A673 (cell line): ENCODE results near the gene ATG10. TPM values are rescaled to one million over a fixed set of nuclear protein-coding genes. Genes with fewer than 3 reads are reported as not detected.

Experiments
- BruUV-seq: library from RNA; stranded (reverse); fragments of 400-500 nt; replicated peaks from 2 replicates; lab custom pipeline; 2021; lab: Mats Ljungman, UMichigan
- CTCF ChIA-PET: fragments of 300-600 bp; sonication (Branson Sonifier 250); formaldehyde crosslinking; loops from one replicate; lab custom pipeline; 2022; ENCODE audit warnings: antibody characterized with exemption; lab: Charles Lee
- POLR2A ChIA-PET: fragments of 300-600 bp; sonication (Branson Sonifier 250); formaldehyde crosslinking; loops from one replicate; lab custom pipeline; 2022; ENCODE audit warnings: antibody characterized with exemption; ENCODE audit not compliant: low non-redundant PET; lab: Charles Lee
- DNase-seq: peaks from one replicate; pipeline ENCODE4 v3.0.0-alpha.2; 2015; ENCODE audit warnings: low spot score
- H3K27ac ChIP-seq: fragments of 200-600 bp; sonication (generic); 2 replicates; pipeline ENCODE4 v1.5.1; 2016; ENCODE audit warnings: mixed run types, low read depth, mild to moderate bottlenecking, mixed read lengths, antibody characterized with exemption, low read length; ENCODE audit not compliant: poor library complexity, severe bottlenecking
- H3K27me3 ChIP-seq: fragments of 200-600 bp; sonication (generic); replicated peaks from 2 replicates; pipeline ENCODE4 v1.6.1; 2017; ENCODE audit warnings: mixed run types, low read depth, mild to moderate bottlenecking, mixed read lengths, antibody characterized with exemption, low read length; ENCODE audit not compliant: insufficient read depth, poor library complexity
- H3K36me3 ChIP-seq: fragments of 200-600 bp; sonication (generic); 2 replicates; pipeline ENCODE4 v1.6.1; 2016; ENCODE audit warnings: mixed run types, mild to moderate bottlenecking, mixed read lengths, antibody characterized with exemption, low read length; ENCODE audit not compliant: insufficient read depth, poor library complexity, severe bottlenecking
- H3K4me1 ChIP-seq: fragments of 200-600 bp; sonication (generic); 2 replicates; pipeline ENCODE4 v1.6.1; 2017; ENCODE audit warnings: mixed run types, mild to moderate bottlenecking, mixed read lengths, antibody characterized with exemption, low read length; ENCODE audit not compliant: insufficient read depth, poor library complexity, severe bottlenecking
- H3K4me3 ChIP-seq: fragments of 200-600 bp; sonication (generic); 2 replicates; pipeline ENCODE4 v1.5.1; 2016; ENCODE audit warnings: low read depth, mixed run types, mild to moderate bottlenecking, mixed read lengths, low read length; ENCODE audit not compliant: poor library complexity, severe bottlenecking
- H3K9me3 ChIP-seq: fragments of 200-600 bp; sonication (generic); 2 replicates; pipeline ENCODE4 v1.6.1; 2016; ENCODE audit warnings: mixed run types, low read depth, mild to moderate bottlenecking, mixed read lengths, antibody characterized with exemption, low read length; ENCODE audit not compliant: poor library complexity, severe bottlenecking
- CTCF ChIP-seq: fragments of 300-800, 200-600 bp; sonication (generic); conservative IDR thresholded peaks from 2 replicates; pipeline ENCODE4 v1.5.1; 2017; ENCODE audit warnings: low read depth, mild to moderate bottlenecking, antibody characterized with exemption, low read length, moderate library complexity, mixed read lengths
- EZH2 ChIP-seq: fragments of 200-600 bp; sonication (generic); IDR thresholded peaks from 2 replicates; pipeline ENCODE4 v1.6.1; 2017; ENCODE audit warnings: borderline replicate concordance, low read depth, mild to moderate bottlenecking, mixed read lengths, antibody characterized with exemption, low read length; ENCODE audit not compliant: poor library complexity, severe bottlenecking
- intact Hi-C: fragments of 100-400 bp; cut with micrococcal nuclease; formaldehyde crosslinking; loops from one replicate; pipeline ENCODE4 v1.10.0; 2022; ENCODE audit not compliant: unreplicated experiment
- total RNA-seq: library from RNA; stranded (reverse); gene quantifications from 2 replicates; pipeline ENCODE4 v1.2.3, GENCODE V29; 2021

The ATG10 gene
- total RNA-seq, 1 experiment from 2014 or later = 17.1 TPM

GRCh38 chr5:82291420-82291819 lies 319.6 kb downstream of the ATG10 start:
- ChIA-PET CTCF (no interaction called here), POLR2A (no interaction called here)
- intact Hi-C loops = no loop called here
- no peak for DNase-seq
- Histone ChIP-seq H3K4me1 (no peaks in the 10 kb centered on the region), H3K27me3 (no peaks in the 10 kb centered on the region), H3K9me3 (no peaks in the 10 kb centered on the region), H3K4me3 (no peak overlapping the region), H3K27ac (no peak overlapping the region), H3K36me3 (no peaks in the 10 kb centered on the region)
- no peak for TF ChIP-seq CTCF
- no peak for TF ChIP-seq EZH2
- no TSS peak for BruUV-seq

- ChIA-PET POLR2A (no interaction called here), CTCF (no interaction called here)
- Histone ChIP-seq H3K27me3 (no peaks in the 10 kb centered on the region), H3K27ac (no peak overlapping the region), H3K4me1 (peaks cover 4% of the 10 kb centered on the region), H3K36me3 (no peaks in the 10 kb centered on the region), H3K4me3 (no peak overlapping the region), H3K9me3 (no peaks in the 10 kb centered on the region)
- BruUV-seq = no TSS peak
- intact Hi-C loops = no loop called here
- peak; percentile 33 for DNase-seq
- TF ChIP-seq EZH2 = no peak
- no peak for TF ChIP-seq CTCF
Measured at GRCh38 chr5:82295144-82295543, 323.3 kb downstream of the ATG10 start.

GRCh38 chr5:82295959-82296531 lies 324.2 kb downstream of the ATG10 start:
- DNase-seq = no peak
- BruUV-seq = no TSS peak
- Histone ChIP-seq H3K4me1 (peaks cover 4% of the 10 kb centered on the region), H3K9me3 (no peaks in the 10 kb centered on the region), H3K27me3 (no peaks in the 10 kb centered on the region), H3K36me3 (no peaks in the 10 kb centered on the region), H3K4me3 (no peak overlapping the region), H3K27ac (no peak overlapping the region)
- ChIA-PET CTCF (no interaction called here), POLR2A (no interaction called here)
- intact Hi-C loops = no loop called here
- TF ChIP-seq CTCF = no peak
- TF ChIP-seq EZH2 = no peak
